ENCODE measurements around the gene PARP8.

- TF ChIP-seq, protein P1, sequence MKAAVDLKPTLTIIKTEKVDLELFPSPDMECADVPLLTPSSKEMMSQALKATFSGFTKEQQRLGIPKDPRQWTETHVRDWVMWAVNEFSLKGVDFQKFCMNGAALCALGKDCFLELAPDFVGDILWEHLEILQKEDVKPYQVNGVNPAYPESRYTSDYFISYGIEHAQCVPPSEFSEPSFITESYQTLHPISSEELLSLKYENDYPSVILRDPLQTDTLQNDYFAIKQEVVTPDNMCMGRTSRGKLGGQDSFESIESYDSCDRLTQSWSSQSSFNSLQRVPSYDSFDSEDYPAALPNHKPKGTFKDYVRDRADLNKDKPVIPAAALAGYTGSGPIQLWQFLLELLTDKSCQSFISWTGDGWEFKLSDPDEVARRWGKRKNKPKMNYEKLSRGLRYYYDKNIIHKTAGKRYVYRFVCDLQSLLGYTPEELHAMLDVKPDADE (conservative IDR thresholded peaks at IDR 0.05; ENCODE audit: control insufficient read depth, low read depth, low read length), result no peak
- TF ChIP-seq NCOR1 (IDR thresholded peaks at IDR 0.05) (no peak), JUND (IDR thresholded peaks at IDR 0.05; ENCODE audit: borderline replicate concordance, low read depth, low read length) (no peak), JUND (tag; IDR thresholded peaks at IDR 0.05; ENCODE audit: borderline replicate concordance, low read depth, low read length) (no peak), RFX1 (IDR thresholded peaks at IDR 0.05) (no peak), TFE3 (CRISPR knock-in tag; IDR thresholded peaks at IDR 0.05) (no peak), TARDBP (IDR thresholded peaks at IDR 0.05) (no peak), XRCC4 (IDR thresholded peaks at IDR 0.05; ENCODE audit: extremely low read depth, insufficient read depth, insufficient read length) (no peak), ZHX1 (conservative IDR thresholded peaks at IDR 0.05; ENCODE audit: low read length) (no peak), BCOR (IDR thresholded peaks at IDR 0.05) (no peak), STAT5A (IDR thresholded peaks at IDR 0.05; ENCODE audit: borderline replicate concordance, low read length) (no peak), PURB (CRISPR knock-in tag; IDR thresholded peaks at IDR 0.05; ENCODE audit: low read depth) (no peak), POLR2G (IDR thresholded peaks at IDR 0.05; ENCODE audit: low read depth, low read length) (no peak)
- TF ChIP-seq, protein P2, sequence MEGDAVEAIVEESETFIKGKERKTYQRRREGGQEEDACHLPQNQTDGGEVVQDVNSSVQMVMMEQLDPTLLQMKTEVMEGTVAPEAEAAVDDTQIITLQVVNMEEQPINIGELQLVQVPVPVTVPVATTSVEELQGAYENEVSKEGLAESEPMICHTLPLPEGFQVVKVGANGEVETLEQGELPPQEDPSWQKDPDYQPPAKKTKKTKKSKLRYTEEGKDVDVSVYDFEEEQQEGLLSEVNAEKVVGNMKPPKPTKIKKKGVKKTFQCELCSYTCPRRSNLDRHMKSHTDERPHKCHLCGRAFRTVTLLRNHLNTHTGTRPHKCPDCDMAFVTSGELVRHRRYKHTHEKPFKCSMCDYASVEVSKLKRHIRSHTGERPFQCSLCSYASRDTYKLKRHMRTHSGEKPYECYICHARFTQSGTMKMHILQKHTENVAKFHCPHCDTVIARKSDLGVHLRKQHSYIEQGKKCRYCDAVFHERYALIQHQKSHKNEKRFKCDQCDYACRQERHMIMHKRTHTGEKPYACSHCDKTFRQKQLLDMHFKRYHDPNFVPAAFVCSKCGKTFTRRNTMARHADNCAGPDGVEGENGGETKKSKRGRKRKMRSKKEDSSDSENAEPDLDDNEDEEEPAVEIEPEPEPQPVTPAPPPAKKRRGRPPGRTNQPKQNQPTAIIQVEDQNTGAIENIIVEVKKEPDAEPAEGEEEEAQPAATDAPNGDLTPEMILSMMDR (IDR thresholded peaks at IDR 0.05 in 2 of 3, conservative IDR thresholded peaks at IDR 0.05 in 1 of 3; ENCODE audit: insufficient read depth in 2 of 3, low read depth in 1 of 3, low read length in 3 of 3), result no peak
- TF ChIP-seq, protein P3, sequence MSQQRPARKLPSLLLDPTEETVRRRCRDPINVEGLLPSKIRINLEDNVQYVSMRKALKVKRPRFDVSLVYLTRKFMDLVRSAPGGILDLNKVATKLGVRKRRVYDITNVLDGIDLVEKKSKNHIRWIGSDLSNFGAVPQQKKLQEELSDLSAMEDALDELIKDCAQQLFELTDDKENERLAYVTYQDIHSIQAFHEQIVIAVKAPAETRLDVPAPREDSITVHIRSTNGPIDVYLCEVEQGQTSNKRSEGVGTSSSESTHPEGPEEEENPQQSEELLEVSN (IDR thresholded peaks at IDR 0.05; ENCODE audit: borderline replicate concordance in 1 of 2, extremely low read depth in 1 of 2, insufficient read depth in 1 of 2, insufficient read length in 1 of 2, low read depth in 1 of 2, low read length in 1 of 2, poor library complexity in 1 of 2, severe bottlenecking in 1 of 2), result no peak
Observed at GRCh38 chr5:50672663-50673062, 6.2 kb downstream of the PARP8 start.
